Measurements from ENCODE around the gene DAP. TPM values are rescaled to one million over a fixed set of nuclear protein-coding genes. Genes with fewer than 3 reads are reported as not detected.

The DAP gene
- polyA plus RNA-seq, 2 of the 4 experiments (the other 2 are of a cell fraction), result 24.2 to 54.9 TPM

DNA sequence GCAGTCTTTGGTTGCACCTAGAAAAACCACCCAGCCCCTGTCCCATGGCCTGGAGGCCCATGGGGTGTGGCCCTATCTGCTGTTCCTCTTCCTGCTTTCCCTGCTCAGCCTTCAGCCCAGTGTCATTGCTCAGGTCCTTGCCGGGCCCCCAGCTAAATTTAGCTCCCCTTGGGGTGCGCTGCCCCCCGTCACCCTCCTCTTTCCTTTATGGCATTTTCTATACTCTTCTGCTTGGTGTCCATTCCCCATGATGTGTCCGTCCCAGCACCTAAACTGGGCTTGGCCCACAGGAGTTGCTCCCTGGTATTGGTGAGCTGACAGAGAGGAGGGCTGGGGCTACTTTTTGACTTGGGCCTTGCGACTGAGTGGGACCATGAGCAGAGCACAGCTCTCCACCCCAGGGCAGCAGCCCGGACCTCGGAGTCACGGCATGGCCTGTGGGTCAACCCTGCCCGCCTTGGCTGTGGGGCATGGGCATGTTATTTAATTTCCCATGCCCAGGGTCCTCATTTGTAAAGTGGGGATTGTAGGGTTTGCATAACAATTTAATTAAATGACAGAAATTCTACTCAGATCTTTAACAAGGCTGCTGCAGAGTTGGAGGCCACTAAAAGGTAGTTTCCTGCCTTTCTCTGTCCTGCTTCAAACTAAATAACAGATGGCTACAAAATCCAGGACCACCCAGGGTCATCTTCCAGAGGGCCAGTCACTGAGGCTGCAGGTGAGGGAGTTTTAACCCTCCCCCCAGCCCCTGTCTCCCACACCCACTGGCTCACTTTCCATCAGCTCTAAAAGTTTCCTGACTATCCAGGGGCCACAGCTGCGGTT lies 98.2 kb downstream of the DAP start:
- DNase-seq (ENCODE audit: low read depth in 1 of 2, low spot score in 1 of 2), result no peak
- CTCF ChIA-PET, result interaction anchor here (0.9 to 1.8 kb wide), 2 partner anchors 35 to 209 kb away, joined by 4 to 6 read pairs; no protein-coding TSS in a partner anchor
- Histone ChIP-seq H3K4me1 (peaks cover 13% of the 10 kb centered on the region), H3K27ac (peak overlapping the region in 1 of 2 experiments; percentile 7; a peak in 1 of 6 replicates), H3K4me2 (peak overlapping the region; percentile 57), H3K9me3 (no peaks in the 10 kb centered on the region), H3K4me3 (no peak overlapping the region)
- FAIRE-seq, result no peak
- POLR2A ChIA-PET, result no interaction called here
- peak in 1 of 2 experiments; percentile 22; a peak in 3 of 6 replicates for ATAC-seq
- 90% methylated on average over 10 of the region's 10 CpGs for WGBS (ENCODE audit: missing lambda C conversion rate)
- TF ChIP-seq KDM1A (IDR thresholded peaks at IDR 0.05; ENCODE audit: low read depth), result no peak
- TF ChIP-seq HOXB5 (CRISPR knock-in tag; IDR thresholded peaks at IDR 0.05), result no peak
- TF ChIP-seq FOSL2 (IDR thresholded peaks at IDR 0.05), result no peak
- TF ChIP-seq FOSL2 (CRISPR knock-in tag; IDR thresholded peaks at IDR 0.05), result no peak
- no peak for TF ChIP-seq FOSB (CRISPR knock-in tag; IDR thresholded peaks at IDR 0.05)
- TF ChIP-seq ATOH8 (CRISPR knock-in tag; IDR thresholded peaks at IDR 0.05; ENCODE audit: low read depth), result no peak

GRCh38 chr5:10662083-10662482 lies 99.0 kb downstream of the DAP start:
- DNase-seq (ENCODE audit: low read depth in 1 of 2, low spot score in 1 of 2) (no peak), FAIRE-seq (no peak), ATAC-seq (peak in 1 of 2 experiments; percentile 12; a peak in 2 of 6 replicates)
- POLR2A ChIA-PET, result no interaction called here
- 90% methylated on average over 11 of the region's 11 CpGs for WGBS (ENCODE audit: missing lambda C conversion rate)
- TF ChIP-seq, protein P1, sequence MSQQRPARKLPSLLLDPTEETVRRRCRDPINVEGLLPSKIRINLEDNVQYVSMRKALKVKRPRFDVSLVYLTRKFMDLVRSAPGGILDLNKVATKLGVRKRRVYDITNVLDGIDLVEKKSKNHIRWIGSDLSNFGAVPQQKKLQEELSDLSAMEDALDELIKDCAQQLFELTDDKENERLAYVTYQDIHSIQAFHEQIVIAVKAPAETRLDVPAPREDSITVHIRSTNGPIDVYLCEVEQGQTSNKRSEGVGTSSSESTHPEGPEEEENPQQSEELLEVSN (IDR thresholded peaks at IDR 0.05; ENCODE audit: borderline replicate concordance, low read depth), result no peak
- TF ChIP-seq HMGXB4 (CRISPR knock-in tag; IDR thresholded peaks at IDR 0.05; ENCODE audit: borderline replicate concordance) (no peak), MAZ (IDR thresholded peaks at IDR 0.05; ENCODE audit: borderline replicate concordance, low read depth, low read length) (no peak), TP53 (CRISPR knock-in tag; IDR thresholded peaks at IDR 0.05) (no peak), GATA3 (IDR thresholded peaks at IDR 0.05; ENCODE audit: borderline replicate concordance) (no peak), HDAC2 (IDR thresholded peaks at IDR 0.05) (no peak)
- no peak overlapping the region for H3K27ac ChIP-seq
- no peak overlapping the region for H3K4me3 ChIP-seq
- CTCF ChIA-PET, result no interaction called here
- peaks cover 13% of the 10 kb centered on the region for H3K4me1 ChIP-seq
- H3K4me2 ChIP-seq, result no peak overlapping the region
- no peaks in the 10 kb centered on the region for H3K9me3 ChIP-seq

DNA sequence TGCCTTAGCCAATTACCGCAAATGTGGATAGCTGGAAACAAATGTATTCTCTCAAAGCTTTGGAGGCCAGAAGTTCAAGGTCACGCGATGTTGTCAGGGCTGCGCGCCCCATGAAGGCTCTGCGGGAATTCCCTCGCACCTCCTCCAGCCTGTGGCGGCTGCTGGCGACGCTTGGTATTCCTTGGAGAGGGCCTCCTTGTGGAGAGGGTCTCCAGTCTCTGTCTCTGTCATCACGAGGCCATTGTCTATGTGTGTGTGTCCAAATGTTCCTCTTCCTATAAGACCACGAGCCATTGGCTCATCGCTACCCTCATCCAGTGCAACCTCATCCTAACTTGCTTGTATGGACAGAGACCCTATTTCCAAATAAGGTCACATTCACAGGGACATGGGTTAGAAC lies 99.6 kb downstream of the DAP start:
- H3K4me2 ChIP-seq, result no peak overlapping the region
- TF ChIP-seq, protein P2, sequence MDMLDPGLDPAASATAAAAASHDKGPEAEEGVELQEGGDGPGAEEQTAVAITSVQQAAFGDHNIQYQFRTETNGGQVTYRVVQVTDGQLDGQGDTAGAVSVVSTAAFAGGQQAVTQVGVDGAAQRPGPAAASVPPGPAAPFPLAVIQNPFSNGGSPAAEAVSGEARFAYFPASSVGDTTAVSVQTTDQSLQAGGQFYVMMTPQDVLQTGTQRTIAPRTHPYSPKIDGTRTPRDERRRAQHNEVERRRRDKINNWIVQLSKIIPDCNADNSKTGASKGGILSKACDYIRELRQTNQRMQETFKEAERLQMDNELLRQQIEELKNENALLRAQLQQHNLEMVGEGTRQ (IDR thresholded peaks at IDR 0.05), result no peak
- H3K27ac ChIP-seq, result no peak overlapping the region
- H3K9me3 ChIP-seq, result no peaks in the 10 kb centered on the region
- ChIA-PET POLR2A (no interaction called here), CTCF (interaction anchor here (1.5 kb wide), 1 partner anchor 209 kb away, joined by 4 read pairs; no protein-coding TSS in a partner anchor)
- no peak for DNase-seq (ENCODE audit: low read depth in 1 of 2, low spot score in 1 of 2)
- H3K4me1 ChIP-seq, result peaks cover 13% of the 10 kb centered on the region
- FAIRE-seq, result no peak
- 91% methylated on average over 13 of the region's 13 CpGs for WGBS (ENCODE audit: missing lambda C conversion rate)
- H3K4me3 ChIP-seq, result no peak overlapping the region
- ATAC-seq, result peak in 1 of 2 experiments; percentile 12; a peak in 2 of 6 replicates

Data from A549 (cell line).